Left hindlimb (tissue), 1 donor: Measurements from ENCODE around the gene CAPS.

Experiments
- DNase-seq: peaks from one replicate; pipeline ENCODE4 v3.0.0-alpha.2; 2018

CAPS gene

DNA sequence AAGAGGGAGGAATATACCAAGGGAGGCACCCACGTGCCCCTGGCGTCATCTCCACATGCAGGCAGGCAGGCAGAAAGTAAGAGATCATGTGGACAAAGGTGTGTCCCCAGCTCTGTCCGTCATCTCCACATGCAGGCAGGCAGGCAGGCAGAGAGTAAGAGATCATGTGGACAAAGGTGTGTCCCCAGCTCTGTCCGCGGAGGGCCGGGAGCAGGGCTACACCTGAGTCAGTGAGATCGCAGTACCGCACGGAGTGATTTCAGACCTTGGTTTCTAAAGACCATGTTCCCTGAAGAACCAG lies 22.2 kb downstream of the CAPS start:
- no peak for DNase-seq

DNA sequence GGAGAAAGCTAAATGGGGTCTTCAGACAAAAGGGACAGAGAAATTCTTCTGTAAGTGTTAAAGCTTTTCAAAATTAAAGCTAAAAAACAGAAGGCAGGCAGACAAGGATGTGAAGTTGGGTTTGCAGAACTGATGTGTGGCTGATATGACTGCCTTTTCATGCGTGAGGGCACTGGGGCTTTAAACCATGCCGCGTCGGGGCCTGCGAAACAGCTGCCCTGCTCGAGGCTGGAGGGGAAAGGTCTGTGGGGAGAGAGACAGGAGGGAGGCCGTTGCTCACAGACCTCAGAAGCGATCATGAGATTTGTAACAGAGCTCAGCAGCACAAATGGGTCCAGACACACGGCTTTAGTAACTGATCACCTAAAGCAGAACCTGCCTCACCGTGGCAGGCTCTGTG lies 23.5 kb downstream of the CAPS start:
- DNase-seq = no peak

DNA sequence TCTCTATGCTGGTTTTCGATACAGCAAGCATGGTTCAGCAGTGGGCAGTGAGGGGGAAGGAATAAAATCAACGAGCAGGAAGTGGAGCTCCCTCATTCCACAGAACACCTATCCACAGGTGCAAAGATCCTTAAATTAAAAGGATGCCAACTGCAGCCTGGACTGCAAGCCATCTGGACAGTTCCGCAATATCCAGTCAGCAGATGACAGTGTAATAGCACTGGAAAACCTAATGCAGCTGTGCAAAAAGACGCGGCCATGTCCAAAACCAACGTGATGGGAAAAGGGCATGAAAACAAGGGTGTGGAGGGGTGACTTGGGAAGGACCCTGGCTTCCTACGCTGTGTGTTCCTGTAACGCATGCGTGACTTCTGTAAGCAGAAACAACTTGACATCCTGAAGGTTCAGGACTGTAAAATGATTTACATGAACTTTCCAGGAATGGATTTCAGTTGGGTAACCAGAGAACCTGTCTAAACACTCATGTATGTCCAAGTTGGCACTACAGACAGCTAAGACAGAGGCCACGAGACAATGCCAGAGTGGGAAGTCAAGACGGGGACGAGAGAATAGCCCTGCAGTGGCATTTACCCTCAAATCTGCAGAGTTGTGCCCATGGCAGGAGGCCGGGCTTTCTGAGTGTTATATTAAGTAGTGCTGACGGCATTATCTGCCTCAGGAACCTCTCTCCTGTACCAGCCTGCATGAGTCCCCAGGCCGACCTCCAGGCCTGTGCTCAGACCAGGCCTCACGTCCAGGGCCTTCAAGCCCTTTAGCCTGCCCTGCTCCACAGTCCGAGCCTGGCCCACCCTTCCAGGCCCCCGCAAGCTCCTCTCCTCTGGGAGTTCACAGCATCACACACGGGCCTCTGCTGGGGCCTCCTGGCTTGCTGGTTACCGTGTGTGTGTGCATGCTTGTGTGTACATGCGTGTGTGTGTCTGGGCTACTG lies 26.5 kb downstream of the CAPS start:
- DNase-seq = no peak

DNA sequence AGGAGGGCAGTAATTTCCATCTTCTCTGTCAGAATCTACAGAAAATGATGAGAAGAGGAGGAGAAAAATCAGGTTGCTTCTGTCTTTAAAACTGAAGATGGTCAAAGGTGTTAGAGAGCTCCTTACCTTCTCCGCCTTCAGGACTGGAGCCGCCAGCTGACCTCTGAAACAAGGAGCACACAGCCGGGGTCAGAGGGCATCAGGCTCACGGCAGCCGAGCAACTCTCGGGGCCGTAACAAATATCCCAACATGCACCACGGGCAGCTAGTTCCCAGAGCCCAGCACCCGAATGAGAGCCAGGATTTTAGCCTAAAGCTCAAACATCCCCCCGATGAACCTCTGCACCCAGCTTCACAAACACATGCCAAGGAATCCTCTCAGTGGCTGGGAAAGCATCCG lies 27.6 kb downstream of the CAPS start:
- no peak for DNase-seq

DNA sequence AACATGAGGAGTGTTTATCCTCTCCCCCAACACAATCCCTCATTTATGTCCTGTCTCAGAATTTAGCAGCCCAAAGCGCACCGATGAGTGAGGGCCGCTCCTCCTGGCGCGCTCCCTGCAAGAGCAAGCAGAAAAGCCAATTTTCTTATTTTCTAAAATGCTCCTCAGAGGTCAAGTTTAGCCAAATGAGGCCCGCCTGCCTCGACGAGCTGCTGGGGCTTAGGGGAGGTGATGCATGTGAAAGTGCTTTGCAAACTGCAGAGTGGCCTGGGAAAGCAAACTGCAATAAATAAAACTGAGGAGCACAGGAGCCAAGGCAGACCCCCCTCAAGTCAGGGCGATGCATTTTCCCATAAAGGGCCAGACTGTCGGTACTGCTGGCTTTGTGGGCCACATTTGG lies 29.0 kb downstream of the CAPS start:
- DNase-seq = no peak

DNA sequence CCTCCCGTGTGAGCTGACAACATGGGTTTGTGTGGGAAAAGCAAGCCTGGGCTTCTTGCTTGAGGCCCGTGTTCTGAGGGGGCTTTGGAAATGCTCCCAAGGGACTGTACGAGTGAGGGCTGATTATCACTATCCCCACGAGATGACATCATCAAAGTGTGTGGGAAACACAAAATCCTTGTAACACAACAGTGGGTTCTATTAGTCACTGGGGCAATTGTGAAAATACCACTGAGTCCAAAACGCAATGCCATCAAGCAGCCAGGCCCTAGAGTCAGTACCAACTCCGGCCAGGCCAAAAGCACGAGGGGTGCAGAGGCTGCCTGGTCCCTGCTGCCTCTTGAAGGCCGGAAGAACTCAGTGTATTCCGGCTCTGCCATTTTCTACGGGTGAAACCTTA lies 29.6 kb downstream of the CAPS start:
- no peak for DNase-seq

DNA sequence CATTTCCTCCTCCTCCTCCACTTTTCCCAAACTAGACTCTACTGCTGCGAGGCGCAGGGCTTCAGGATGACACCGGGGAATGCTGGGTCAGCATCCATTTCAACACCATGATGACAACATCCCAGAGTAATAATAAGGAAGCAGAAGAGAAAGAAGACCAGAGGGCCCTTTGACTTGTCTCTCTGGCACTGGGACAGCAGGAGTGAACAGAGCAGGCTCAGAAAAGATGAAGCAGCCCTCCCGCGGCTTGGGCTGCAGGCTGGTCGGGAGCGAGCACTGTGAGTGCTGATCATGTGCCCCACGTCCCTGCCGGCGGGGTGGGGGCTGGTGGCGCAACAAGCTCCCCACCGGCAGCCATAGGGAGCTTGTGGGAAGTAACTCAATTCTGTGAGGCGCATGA lies 33.4 kb downstream of the CAPS start:
- no peak for DNase-seq

DNA sequence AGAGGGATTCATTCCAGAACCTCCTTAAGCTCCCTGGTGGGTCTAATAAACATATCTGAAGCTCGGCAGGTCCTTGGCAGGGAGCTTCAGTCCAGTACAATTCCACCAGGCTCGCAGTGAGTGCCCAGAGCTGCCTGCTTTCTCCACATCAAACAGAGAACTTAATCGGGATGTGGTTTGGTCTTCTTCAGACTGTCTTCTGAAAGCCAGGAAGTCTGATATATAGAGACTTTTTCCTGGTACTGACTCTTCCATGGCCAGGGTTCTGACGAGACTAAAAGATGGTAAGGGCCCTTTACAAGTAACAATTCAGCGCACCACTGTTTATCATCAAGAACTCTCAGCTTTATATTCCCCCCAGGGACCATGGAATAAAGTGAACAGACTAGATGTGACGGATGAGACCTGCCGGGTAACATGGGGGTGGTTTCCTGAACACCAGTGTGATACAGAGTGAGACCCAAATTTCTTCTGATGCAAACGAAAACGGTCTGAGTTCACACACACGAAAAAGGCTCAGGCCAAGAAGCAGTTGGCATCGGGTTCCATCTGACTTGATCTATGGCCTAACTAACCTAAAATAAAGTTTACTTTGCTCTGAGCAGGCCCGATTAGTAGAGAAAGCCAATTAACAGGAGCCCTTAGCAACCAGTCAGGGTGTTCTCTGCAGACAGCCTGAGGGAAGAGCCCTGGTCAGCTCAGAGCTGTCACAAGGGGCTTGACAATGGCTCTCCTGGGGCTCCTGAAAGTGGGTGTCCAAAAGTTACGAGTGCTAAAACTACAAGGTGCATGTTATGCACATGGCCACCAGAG lies 34.9 kb downstream of the CAPS start:
- DNase-seq = no peak

DNA sequence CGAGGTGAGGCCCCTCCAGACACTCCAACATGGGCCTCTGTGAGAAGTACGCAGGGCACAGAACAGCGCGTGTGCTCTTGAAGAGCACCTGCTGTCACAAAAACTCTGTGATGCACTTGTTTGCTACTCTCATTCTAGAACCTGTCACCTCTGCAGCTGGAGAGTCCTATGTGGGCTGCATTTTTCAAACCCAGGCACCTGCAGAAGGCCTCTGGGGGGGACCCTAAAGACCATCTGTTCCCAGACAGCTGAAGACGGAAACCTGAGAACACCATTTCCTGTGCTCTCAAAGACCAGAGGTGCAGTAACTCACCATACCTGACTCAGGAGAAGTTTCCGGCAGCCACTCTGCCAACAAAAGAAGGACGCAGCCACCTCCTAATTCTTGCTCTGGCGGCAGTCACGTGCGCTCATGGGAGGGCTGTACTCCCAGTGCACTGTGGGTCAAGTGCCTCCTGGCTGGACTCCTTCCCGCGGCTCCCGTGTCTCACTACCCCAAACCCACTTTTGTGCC lies 35.8 kb downstream of the CAPS start:
- no peak for DNase-seq

DNA sequence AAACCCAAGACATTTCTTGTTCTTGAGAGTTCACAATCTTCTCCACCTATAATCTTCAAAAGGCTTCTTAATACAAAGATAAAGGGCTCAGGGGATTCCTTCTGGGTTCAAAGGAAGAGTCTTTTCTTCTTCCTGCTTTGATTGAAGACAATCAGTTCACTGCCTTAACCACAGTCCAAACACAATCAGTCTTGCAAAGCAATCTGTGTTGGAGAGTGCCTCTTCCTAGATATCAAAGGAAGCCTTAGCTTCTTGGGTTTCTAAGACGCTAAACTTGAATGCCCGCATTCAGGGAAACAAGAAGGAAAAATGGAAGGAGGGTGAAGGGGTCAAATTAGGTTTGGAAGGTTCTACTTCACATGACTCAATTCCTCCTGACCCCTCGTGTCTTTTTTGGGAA lies 36.7 kb downstream of the CAPS start:
- no peak for DNase-seq

DNA sequence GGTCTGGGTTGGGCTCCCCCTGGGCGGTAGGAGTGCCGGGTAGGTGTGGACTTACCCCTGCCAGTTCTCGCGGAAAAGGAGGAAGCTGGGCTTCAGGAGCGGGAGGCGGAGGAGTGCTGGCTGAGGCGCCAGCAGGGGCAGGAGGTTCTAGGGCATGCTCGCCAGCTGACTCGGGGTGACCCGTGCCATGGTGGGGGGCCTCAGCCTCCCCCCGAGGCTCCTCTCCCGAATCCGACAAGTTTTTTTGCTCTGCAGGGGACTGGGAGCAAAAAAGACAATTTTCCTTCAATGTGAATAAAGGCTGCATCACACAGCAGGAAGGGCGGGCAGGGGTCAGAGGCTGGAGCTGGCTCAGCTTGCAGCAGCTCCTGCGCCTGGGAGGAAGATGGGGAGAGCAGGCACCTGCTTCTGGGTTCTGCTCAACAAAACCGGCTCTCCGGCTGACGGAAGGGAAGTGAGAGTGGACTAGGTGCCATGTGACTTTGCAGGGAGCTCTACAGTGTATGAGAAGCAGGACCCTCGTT lies 37.3 kb downstream of the CAPS start:
- no peak for DNase-seq

DNA sequence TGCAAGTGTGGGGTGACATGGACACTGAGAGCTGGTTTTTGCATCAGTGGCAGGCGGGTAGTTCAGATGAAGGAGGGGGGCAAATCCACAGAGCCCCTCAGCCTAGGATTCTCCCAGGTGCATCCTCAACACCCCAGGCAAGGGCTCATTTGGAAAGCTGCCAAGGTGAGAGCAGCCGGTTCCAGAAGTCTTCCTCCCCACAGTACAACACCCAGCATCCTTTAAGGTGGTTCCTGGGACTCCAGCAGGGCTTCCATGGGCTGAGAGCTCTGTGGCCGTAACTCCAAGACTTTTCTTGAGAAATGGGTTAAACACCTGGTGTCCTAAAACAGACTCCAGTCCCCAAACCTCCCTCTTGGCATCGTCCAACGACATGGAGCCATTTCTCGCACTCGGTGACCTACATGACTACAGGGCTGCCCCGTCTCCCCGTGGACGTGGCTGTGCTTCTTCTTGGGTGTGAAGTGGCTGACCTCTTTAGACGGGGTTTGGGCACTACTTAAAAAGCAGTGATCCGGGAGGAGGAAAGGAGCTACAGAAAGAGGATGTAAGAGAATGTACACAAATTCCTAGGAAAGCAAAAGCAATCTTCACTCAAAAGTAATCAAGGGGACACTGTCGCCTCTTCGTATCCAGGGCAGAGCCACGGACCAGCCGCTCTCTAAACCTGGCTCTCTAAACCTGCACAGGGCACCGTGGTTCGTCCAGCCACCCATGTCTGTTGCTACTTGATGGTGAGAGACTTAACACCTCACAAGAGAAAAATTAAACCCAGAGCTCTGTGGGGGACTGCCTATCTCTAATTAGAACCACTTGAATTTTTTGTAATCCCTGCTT lies 38.4 kb downstream of the CAPS start:
- no peak for DNase-seq

DNA sequence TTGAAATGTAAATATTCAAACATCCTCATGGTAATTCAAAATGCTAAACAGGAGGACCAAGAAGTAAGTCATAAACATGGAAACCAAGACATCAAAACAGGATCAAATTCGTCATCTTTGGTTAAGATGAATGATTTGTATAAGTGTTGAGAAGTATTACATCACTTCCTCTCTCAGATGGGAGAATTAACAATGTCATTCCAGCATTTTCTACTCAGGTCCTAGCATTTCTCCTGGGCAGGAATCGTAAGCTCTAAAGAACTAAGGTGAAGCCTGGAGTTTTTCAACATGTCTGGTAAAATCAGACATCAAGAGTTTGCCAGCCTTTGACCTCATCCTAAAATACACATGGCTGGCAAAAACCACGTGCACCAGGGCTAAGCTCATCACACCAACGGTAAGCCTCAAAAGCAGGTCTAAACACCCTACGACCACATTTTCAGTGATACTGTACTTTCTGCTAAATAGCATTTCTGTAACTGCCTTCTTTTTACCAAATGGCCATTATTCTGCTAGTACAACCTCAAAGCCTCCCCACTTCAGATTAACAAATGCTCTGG lies 39.1 kb downstream of the CAPS start:
- DNase-seq = no peak

DNA sequence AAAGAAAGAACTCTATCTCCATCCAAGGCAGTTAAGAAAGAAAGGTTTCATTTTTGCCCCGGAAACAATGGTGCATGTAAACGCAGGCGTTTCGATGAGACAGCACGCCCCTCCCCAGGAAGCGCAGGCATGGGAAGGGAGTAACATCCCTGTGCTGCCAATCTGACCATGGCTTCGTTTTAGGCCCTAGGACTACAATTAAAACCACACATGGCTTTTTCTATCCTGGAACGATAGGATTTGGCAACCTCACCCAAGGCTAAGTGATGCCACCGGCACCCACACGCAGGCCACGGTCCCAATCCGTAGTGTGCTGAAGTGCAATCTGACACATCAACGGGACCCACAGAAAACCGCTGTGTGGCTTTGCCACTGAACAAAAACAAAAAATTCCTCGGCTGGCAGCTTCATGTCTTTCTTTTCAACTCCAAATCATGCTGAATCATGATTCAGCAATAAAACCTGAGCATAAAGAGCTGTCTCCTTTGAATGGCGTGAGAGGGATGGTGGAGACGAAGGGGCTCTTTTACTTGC lies 39.7 kb downstream of the CAPS start:
- DNase-seq = no peak

DNA sequence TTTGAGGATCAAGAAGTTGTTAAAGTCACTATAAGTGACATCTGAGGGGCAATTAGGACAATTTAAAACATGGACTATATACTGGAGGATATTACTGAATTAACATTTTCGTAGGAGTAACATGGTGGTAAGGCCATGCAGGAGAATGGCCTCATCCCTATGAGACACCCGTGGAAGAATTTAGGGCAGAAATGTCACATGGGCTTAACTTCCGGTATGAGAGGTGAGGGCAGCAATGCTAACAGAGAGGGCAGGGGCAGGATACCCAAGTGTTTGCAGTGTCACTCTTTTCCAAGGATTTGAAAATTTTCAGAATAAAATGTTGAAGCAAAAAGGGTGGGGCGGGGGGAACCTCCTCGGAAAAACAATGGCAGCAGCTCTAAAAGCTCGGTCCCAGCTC lies 40.2 kb downstream of the CAPS start:
- no peak for DNase-seq

DNA sequence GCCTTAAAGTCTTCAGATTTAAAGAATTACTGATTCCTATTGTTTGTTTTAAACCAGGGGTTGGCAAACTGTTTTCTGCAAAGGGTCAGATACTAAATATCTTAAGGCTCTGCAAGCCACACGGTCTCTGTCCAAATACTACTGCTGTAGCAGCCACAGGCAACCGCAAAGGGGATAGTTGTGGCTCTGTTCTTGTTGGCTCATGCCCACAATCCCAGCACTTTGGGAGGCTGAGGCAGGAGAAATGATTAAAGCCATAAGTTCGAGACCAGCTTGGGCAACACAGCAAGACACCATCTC lies 41.5 kb downstream of the CAPS start:
- DNase-seq = no peak

DNA sequence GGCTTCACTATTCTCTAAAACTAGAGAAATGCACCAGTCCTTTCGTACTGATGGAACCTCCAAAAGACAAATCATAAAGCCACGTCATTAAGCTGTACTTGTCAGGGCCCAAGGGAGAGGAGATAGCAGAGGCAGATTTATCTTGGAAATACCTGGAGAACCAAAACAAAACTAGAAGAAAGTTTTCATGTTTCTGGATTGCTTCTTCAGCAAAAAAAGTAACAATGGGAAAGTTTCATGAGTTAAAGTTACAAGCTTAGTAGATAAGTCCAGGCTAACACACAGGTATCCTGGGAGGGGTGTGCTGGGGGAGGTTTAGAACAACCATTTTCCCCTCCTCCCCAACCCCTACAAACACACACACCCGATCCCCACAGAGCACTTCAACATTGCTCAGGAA lies 42.3 kb downstream of the CAPS start:
- DNase-seq = no peak

DNA sequence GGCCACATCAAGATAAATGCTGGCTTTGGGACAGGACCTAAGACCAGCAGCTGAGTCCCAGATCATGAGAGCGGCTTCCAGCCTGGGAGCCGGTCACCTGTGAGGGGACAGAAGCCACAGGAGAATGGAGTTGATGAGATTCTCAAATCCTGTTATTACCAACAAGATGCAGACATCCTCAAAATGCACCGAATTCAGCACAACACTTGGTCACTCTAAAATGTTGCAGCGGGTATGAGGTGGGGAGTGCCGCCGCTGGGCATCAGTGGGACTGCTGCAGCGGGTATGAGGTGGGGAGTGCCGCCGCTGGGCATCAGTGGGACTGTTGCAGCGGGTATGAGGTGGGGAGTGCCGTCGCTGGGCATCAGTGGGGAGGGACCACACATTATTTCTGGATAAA lies 42.7 kb downstream of the CAPS start:
- DNase-seq = no peak

DNA sequence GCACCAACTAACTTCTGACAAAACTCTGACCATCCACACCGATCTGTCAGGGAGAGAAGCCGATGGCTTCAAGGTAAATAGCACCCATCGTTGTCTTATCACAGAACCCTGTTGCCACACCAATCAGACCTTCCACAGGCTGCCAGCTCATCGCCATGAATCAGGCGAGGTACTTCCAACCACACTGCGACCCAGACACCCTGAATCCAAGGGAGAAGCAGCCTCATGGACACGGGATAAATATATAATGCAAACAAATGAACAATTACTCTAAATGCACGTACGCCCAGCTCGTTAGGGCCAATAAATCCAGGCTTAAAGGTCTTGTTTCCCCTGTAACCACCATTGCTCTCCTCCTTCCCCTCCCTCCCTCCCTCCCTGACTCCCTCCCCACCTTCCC lies 43.1 kb downstream of the CAPS start:
- no peak for DNase-seq

DNA sequence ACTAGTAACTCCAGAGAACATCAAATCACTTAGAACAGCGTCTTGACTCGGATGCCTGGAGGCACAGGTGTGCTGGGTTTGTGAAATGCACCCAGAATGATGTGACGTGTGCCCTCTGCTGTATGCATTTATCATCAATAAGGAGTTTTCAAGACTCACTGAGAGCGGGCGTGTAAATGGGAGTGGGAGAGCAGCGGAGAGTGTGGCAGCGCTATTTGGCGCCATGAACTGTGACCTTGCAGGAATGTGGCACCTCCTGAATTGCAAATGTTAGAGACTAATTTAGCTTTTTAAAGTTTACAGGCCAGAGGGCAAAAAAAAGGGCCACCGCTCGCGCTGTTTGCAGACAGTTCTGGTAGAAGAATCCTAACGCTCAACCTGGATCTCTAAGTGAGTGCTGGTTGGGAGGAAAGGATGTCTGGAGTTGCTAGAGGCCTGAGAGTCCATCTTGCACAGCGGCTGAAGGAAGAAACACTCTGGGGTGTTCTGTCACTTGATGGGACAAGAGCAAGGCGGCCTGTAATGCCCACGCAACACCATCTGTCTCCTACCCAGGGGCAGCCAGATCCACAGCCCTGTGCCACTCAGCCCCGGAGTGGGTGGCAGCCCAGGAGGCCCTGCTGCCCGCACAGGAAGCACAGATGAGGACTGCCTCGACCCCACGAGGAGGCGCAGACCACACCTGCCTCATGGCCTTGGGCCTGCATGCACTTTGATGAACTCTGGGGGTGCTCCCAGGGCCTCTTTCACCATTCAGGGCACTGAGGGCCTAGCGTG lies 44.2 kb downstream of the CAPS start:
- no peak for DNase-seq

DNA sequence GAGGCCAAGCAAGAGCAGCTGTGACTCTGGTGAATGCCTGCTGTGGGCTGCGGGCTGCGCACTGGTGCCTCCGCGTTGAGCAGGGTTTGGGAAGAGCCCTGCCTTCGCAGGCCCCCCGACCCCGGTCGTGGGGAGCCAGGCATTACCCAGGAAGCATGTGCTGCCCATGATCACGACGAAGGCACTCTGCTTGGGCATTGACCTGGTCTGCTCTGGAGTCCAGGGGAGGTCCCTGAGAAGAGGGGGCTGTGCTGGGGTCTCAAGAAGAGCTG lies 44.7 kb downstream of the CAPS start:
- DNase-seq = no peak
